GM19099 (cell line): Measurements from ENCODE around the gene SAT1.

Experiments
- POLR2A ChIP-seq: IDR thresholded peaks from 3 replicates; pipeline ENCODE4 v1.6.1; 2011; ENCODE audit warnings: low read depth; ENCODE audit not compliant: insufficient read length; ENCODE audit errors: extremely low read depth

SAT1 gene

DNA sequence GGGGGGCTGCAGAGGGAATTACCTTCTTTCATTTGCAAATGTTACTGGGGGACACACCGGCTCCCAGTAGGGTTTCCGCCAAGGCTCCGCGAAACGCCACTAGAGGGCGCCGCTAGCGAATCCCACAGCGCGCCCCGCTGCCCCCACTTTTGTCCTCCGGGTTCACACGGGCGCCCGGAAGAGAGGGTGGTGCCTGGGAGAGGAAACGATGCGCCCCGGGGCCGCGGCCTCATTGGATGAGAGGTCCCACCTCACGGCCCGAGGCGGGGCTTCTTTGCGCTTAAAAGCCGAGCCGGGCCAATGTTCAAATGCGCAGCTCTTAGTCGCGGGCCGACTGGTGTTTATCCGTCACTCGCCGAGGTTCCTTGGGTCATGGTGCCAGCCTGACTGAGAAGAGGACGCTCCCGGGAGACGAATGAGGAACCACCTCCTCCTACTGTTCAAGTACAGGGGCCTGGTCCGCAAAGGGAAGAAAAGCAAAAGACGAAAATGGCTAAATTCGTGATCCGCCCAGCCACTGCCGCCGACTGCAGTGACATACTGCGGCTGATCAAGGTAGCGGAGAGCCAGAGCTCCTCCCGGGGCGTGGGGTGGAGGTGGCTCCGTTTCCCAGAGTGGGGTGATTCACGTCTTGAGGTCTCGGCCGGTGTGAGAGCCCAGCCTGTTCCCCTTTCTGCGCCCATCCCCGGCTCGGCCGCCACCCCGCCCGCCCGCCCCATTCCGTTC is at the start of gene SAT1:
Gene SAT1 (plus strand): TSS at position 311 of the 726 bp plus-strand sequence. CDS start 179 bp downstream, at position 490.
- peak; percentile 100 for TF ChIP-seq POLR2A

DNA sequence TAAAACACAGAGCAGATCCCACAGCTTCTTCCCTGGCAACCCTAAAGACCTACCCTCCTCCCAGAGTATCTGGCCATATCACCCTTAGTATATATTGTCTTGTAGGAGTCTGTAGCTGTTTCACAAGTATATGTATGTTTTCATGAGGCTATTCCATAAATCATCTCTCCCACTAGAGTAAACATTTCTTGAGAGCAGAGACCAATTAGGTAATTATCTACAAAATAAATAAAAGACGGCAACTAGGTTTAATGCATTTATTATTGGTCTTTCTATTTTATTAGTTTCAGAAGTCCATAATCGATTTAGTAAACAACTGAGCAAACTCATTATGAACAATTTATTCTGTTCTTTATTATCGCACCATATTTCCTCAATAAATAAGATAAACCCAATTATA is 46.9 kb upstream of the SAT1 start:
- TF ChIP-seq POLR2A: no peak

DNA sequence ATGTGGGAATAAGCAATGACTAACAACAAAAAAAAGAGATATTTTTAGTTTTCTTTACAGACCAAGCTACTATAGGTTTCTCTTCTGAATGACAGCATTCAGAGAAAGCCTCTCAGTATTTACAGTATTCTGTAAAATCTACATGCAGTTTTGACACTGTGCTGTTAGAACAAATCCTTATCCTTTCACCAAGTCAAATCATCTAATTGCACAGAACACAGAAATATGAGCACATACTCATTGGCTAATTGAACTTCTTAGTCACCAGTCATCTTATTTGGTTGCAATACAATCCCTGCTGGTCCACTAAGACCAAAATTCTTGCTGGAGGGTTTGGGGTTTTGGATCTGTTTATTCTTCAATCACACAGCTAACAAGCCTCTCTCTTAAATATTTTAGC is 45.6 kb upstream of the SAT1 start:
- TF ChIP-seq POLR2A: no peak

DNA sequence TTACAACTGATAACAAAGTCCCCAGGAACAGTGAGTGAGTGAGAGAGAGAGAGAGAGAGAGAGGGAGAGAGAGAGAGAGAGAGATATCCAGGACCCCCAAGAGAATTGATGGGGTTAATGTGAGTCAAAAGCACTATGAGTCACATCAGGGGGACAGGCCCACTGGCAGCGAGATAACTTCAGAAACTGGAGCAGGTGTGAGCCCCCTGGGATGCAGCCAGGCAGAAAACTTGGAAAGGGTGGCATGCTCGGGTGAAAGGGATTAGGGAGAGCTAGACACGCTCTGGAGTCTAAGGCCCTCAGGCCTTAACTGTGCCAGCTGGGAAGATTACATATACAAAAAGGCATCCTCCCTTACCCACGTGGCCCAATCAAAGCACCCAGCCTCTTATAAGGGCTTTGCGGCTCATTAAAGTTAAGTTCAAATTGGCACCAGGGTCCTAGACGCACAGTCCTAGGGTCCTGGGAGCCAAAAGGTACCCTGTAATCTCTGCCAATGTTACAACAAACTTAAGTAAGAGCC is 40.7 kb upstream of the SAT1 start:
- TF ChIP-seq POLR2A: no peak

DNA sequence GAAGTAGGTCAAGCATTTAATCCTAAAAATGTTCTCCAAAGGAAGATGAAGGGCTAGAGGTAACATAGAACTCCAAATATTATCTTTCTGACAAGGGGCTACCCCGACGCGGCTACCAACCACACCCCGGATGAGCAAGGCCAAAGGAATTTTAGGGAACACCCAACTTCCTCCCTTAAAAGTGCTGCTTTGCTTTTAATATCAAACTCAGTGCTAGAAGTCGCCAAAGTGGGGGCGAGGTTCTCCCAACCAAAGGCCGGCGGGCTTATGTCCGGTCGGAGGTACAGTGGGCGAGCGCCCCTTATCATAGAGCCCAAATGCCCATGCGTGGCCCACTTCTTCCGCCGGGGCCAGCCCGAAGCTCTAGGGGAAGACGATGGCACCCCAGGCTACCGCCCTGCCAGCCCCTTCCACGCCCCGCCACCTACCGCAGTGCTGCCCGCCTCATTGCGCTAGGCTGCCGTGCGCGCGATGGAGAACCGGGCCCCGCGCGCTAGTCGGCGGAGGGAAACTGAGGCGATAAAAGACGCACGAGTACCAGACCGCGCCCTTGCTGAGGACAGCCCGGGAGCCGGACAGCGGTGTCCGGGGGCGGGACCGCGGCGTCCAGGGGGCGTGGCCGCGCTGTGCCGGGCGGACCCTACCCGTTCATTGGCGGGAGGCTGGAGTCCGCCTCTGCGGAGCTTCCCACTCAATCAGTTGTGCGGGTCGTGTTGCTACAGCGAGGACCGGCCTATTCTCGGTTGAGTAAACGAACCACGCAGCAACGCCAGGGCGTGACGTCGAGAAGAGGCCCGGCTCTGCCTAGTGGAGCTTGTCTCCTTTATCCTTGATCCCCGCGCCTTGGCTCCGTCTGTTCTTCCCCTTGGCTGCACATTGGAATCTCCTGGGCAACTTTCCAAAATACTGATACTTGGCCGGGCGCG is 40.0 kb upstream of the SAT1 start, which contains the start of gene ACOT9:
Gene ACOT9 (minus strand): TSS at position 580 of the 926 bp plus-strand sequence. CDS start 132 bp downstream, at position 448.
- TF ChIP-seq POLR2A: peak; percentile 67

DNA sequence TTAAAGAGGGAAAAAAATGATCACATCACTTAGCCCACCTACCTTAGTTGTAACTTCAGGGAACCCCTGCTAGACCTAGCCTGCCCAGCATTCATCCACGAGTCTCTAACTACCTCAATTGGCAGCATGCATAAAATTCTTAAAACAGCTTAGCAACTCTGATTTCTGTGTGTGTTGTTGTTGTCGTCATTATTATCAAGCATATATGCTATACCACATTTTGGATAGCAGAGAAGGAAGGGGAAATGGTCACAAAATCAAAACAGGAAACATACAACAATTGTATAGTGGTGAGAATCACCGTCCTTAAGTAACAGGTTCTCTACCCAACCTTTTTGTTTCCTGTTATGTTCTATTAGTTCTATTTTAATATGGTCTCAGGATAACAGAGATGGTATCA is 37.2 kb upstream of the SAT1 start:
- no peak for TF ChIP-seq POLR2A

DNA sequence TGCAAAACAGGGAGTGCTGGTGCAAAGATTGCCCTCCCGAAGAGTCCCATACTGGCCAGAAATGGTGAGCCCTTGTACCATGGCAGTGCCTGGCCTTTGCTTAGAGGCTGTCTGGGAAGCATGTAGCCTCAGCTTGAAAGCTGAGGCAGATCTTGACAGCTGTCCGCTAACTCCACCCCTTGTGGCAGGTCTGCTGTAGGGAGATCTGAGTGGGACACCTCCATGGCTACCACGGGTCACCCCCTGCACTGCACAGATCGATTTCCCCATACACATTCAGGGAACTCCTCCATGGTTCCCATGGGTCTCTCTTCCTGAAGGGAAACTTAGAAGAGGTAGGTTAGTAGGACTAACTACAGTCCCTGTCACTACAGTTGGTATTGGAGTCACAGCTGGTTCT is 33.8 kb upstream of the SAT1 start:
- TF ChIP-seq POLR2A: no peak

DNA sequence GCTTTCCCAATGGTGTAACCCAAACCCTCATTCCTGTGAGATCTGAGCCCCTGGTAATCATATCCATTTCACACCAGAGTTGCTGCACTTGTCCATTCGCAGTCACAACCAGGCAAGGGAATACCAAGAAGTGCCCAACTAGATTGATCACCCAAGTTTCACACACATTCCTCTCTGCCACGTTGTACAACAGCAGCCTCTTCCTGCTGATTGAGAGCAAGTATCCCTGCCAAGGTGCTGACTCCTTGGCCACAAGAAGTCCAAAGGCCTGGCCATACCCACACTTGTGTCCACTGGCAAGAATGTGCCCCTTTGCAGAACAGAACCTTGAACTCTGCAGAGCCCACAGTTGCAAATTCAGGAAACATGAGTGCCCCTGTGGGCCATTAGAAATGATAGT is 33.4 kb upstream of the SAT1 start:
- TF ChIP-seq POLR2A: no peak

DNA sequence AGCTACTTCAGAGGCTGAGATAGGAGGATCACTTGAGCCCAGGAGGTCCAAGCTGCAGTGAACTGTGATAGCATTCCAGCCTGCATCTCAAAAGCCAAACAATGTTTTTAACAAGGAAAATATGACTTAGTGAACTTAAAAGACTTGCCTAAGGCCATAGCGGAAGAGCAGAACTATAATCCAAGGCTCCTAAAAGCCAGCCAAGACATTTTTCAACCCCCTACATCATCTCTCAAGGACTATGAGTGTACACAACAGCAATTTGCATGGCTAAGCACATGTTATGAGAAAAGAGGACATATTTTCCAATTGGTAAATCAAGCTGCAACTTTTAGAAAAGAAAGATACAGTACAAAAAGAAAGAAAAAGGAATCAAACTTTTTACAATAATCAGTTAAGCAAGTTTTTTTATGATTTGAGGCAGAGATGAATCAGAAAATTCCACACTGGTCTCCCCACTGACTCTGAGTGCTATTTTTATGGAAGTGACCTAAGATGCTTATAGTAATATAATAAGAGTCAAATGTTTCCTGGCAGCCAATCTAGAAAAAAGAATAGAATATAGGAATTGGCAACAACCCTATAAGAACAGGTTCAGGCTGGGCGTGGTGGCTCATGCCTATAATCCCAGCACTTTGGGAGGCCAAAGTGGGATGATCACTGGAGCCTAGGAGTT is 30.1 kb upstream of the SAT1 start:
- TF ChIP-seq POLR2A: no peak

DNA sequence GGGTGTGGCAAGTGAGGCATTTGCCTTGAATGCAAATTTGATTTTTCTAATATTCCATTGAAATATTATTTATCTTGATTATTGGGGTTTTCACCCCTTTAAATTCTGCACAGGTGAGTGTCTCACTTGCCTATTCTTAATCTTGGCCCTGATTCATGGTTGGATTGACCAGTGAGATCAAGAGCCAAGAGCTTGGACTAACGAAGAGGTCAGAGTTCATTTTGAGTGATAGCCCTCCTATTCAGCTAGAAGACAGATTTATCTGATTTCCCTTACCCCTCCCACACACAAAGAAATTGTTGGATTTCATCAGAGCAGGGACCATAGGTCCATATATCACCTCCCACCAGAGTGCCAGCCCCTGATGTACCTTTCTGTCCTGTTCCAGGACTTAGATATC is 28.3 kb upstream of the SAT1 start:
- TF ChIP-seq POLR2A: no peak

DNA sequence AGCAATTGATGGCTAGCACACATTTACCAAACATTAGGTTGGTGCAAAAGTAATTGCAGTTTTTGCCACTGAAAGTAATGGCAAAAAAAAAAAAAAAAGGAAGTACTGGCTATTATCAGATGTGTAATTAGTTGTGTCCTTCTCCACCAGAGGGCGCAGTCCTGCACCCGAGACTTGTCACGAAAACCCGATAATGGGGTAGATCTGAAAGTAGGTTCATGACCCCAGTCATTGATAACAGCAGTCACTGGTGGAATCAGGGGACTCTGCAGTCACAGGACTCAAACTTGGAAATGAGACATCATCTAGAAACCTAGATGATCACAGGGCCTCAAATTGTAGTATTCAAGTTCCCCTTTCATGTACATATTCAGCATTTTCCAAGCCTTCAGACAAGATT is 26.8 kb upstream of the SAT1 start:
- TF ChIP-seq POLR2A: no peak

DNA sequence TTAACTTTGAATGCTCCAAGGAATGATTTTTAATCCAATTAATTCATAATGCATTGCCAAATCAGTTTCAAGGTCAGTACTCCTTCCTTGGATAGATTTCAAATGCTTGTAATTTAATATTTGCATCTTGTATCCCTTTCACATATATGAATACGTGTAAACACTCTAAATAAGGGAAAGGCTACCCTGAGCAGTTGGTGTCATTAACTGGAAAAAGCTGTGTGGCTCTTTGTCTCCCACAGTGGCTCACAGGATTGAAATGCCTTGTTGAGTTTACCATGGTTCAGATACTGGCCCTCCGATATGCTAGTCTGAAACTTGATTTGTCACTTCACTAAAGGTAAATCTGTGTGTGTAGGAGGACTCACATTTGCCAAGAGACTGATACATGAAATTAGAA is 23.2 kb upstream of the SAT1 start:
- no peak for TF ChIP-seq POLR2A

DNA sequence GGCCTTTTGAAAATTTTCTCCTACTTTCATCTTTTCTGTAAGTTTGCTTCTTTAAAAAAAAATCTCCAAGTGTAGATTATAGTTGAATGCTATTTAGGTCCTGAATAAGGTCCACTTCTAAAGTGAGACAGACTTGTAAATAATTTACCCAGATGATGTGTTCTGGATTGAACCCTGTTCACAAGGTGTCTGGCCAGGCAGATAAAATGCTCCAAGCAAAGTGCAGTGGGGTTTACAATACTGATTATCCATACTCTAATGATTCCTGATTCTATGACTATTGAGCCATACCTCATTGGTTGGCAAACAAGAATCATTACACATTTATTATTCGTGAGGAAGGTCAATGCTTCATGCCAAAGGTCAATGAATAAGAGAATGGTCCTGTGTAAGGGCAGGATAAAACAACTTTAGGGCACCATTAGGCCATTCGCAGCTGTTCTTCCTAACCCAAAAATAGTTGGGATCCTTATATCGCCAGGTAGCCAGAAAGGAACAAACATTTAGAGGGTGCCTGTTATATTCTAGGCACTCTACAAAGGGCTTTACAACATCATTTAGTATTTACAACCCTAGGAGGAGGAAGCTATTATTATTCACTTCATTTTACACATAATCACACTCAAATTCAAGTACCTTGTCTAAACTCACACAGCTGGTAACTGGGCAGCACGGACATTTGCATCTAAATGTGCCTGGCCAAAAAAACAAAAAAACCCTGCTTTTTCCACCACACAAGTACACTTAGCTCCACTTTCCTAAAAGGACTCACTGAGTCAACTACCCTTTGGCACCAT is 18.6 kb upstream of the SAT1 start:
- TF ChIP-seq POLR2A: no peak

DNA sequence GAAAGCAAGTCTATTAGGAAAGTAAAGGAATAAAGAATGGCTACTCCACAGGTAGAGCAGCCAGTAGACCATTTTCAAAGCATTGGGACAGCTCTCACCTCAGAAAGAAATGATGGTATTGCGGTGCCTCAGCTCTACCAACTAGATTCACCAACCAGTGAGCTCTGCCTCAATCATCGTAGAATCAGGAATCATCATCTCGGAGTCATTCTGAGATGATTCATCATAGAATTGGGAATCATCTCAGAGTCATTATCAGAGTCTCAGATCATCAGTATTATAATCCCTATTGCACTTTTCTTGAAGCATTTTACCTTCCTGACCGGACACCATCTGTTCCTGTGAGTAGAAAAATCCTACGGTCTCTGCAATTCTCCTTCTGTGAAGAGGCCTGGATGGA is 17.5 kb upstream of the SAT1 start:
- no peak for TF ChIP-seq POLR2A
